ENCODE results near the gene KCNH2. TPM values are rescaled to one million over a fixed set of nuclear protein-coding genes. Genes with fewer than 3 reads are reported as not detected.

The KCNH2 gene
- total and polyA plus RNA-seq, 4 donors = 0.23 to 2.4 (median 0.64) TPM

- intact Hi-C loops (cut with DNase I) = no loop called here
- WGBS, 2 donors = 85 to 91% methylated on average over 18 of the region's 18 CpGs
- peaks cover 0 to 2% of the 10 kb centered on the region in 2 donors for H3K27me3 ChIP-seq (ENCODE audit: control insufficient read depth in 1 of 2, insufficient read depth in 2 of 2, low read length in 1 of 2)
- no peak for DNase-seq
- H3K9me3 ChIP-seq (ENCODE audit: control insufficient read depth, low read length) = no peaks in the 10 kb centered on the region
- ATAC-seq (ENCODE audit: low FRiP score) = no peak
- H3K27ac ChIP-seq (ENCODE audit: low read depth in 1 of 2, low read length in 2 of 2) = no peak overlapping the region
- no peaks in the 10 kb centered on the region for H3K4me1 ChIP-seq (ENCODE audit: control insufficient read depth in 1 of 2, insufficient read depth in 2 of 2, low read length in 2 of 2)
- H3K4me3 ChIP-seq (ENCODE audit: low read length in 2 of 2) = no peak overlapping the region
- H3K36me3 ChIP-seq (ENCODE audit: control insufficient read depth in 1 of 2, insufficient read depth in 2 of 2, low read length in 1 of 2) = no peaks in the 10 kb centered on the region
These were observed 14.2 kb downstream of the KCNH2 start for GRCh38 chr7:150963707-150964559.

- Histone ChIP-seq H3K4me1 (ENCODE audit: control insufficient read depth in 1 of 2, insufficient read depth in 2 of 2, low read length in 2 of 2) (no peaks in the 10 kb centered on the region), H3K27me3 (ENCODE audit: control insufficient read depth in 1 of 2, insufficient read depth in 2 of 2, low read length in 1 of 2) (peaks cover 0 to 2% of the 10 kb centered on the region in 2 donors), H3K27ac (ENCODE audit: low read depth in 1 of 2, low read length in 2 of 2) (no peak overlapping the region), H3K4me3 (ENCODE audit: low read length in 2 of 2) (no peak overlapping the region), H3K36me3 (ENCODE audit: control insufficient read depth in 1 of 2, insufficient read depth in 2 of 2, low read length in 1 of 2) (no peaks in the 10 kb centered on the region), H3K9me3 (ENCODE audit: control insufficient read depth, low read length) (no peaks in the 10 kb centered on the region)
- DNase-seq = no peak
- intact Hi-C loops (cut with DNase I) = no loop called here
- ATAC-seq (ENCODE audit: low FRiP score) = peak; percentile 67
- 35 to 38% methylated on average over 23 of the region's 23 CpGs for WGBS, 2 donors
These were observed 15.3 kb downstream of the KCNH2 start for GRCh38 chr7:150962553-150963399.

GRCh38 chr7:150962290-150962552 is 15.9 kb downstream of the KCNH2 start:
- Histone ChIP-seq H3K9me3 (ENCODE audit: control insufficient read depth, low read length) (no peaks in the 10 kb centered on the region), H3K27ac (ENCODE audit: low read depth in 1 of 2, low read length in 2 of 2) (no peak overlapping the region), H3K4me3 (ENCODE audit: low read length in 2 of 2) (no peak overlapping the region), H3K36me3 (ENCODE audit: control insufficient read depth in 1 of 2, insufficient read depth in 2 of 2, low read length in 1 of 2) (no peaks in the 10 kb centered on the region), H3K27me3 (ENCODE audit: control insufficient read depth in 1 of 2, insufficient read depth in 2 of 2, low read length in 1 of 2) (peaks cover 0 to 2% of the 10 kb centered on the region in 2 donors), H3K4me1 (ENCODE audit: control insufficient read depth in 1 of 2, insufficient read depth in 2 of 2, low read length in 2 of 2) (no peaks in the 10 kb centered on the region)
- no peak for DNase-seq
- ATAC-seq (ENCODE audit: low FRiP score) = no peak
- 67 to 77% methylated on average over 2 of the region's 2 CpGs for WGBS, 2 donors
- intact Hi-C loops (cut with DNase I) = no loop called here

GRCh38 chr7:150961510-150962289 is 16.4 kb downstream of the KCNH2 start:
- Histone ChIP-seq H3K36me3 (ENCODE audit: control insufficient read depth in 1 of 2, insufficient read depth in 2 of 2, low read length in 1 of 2) (no peaks in the 10 kb centered on the region), H3K4me3 (ENCODE audit: low read length in 2 of 2) (no peak overlapping the region), H3K27me3 (ENCODE audit: control insufficient read depth in 1 of 2, insufficient read depth in 2 of 2, low read length in 1 of 2) (peaks cover 0 to 2% of the 10 kb centered on the region in 2 donors), H3K9me3 (ENCODE audit: control insufficient read depth, low read length) (no peaks in the 10 kb centered on the region), H3K27ac (ENCODE audit: low read depth in 1 of 2, low read length in 2 of 2) (no peak overlapping the region), H3K4me1 (ENCODE audit: control insufficient read depth in 1 of 2, insufficient read depth in 2 of 2, low read length in 2 of 2) (no peaks in the 10 kb centered on the region)
- intact Hi-C loops (cut with DNase I) = no loop called here
- ATAC-seq (ENCODE audit: low FRiP score) = no peak
- WGBS, 2 donors = 85 to 93% methylated on average over 14 to 17 of the region's 17 CpGs
- DNase-seq = no peak

GRCh38 chr7:150959739-150960734 is 18.1 kb downstream of the KCNH2 start:
- Histone ChIP-seq H3K4me3 (ENCODE audit: low read length in 2 of 2) (no peak overlapping the region), H3K36me3 (ENCODE audit: control insufficient read depth in 1 of 2, insufficient read depth in 2 of 2, low read length in 1 of 2) (no peaks in the 10 kb centered on the region), H3K27me3 (ENCODE audit: control insufficient read depth in 1 of 2, insufficient read depth in 2 of 2, low read length in 1 of 2) (peaks cover 0 to 2% of the 10 kb centered on the region in 2 donors), H3K9me3 (ENCODE audit: control insufficient read depth, low read length) (no peaks in the 10 kb centered on the region), H3K4me1 (ENCODE audit: control insufficient read depth in 1 of 2, insufficient read depth in 2 of 2, low read length in 2 of 2) (no peaks in the 10 kb centered on the region), H3K27ac (ENCODE audit: low read depth in 1 of 2, low read length in 2 of 2) (no peak overlapping the region)
- DNase-seq (no peak), ATAC-seq (ENCODE audit: low FRiP score) (no peak)
- intact Hi-C loops (cut with DNase I) = no loop called here
- WGBS, 2 donors = 79 to 80% methylated on average over 24 of the region's 24 CpGs

GRCh38 chr7:150959081-150959480 is 19.0 kb downstream of the KCNH2 start:
- Histone ChIP-seq H3K36me3 (ENCODE audit: control insufficient read depth in 1 of 2, insufficient read depth in 2 of 2, low read length in 1 of 2) (no peaks in the 10 kb centered on the region), H3K27me3 (ENCODE audit: control insufficient read depth in 1 of 2, insufficient read depth in 2 of 2, low read length in 1 of 2) (peaks cover 0 to 2% of the 10 kb centered on the region in 2 donors), H3K4me3 (ENCODE audit: low read length in 2 of 2) (no peak overlapping the region), H3K27ac (ENCODE audit: low read depth in 1 of 2, low read length in 2 of 2) (no peak overlapping the region), H3K4me1 (ENCODE audit: control insufficient read depth in 1 of 2, insufficient read depth in 2 of 2, low read length in 2 of 2) (no peaks in the 10 kb centered on the region), H3K9me3 (ENCODE audit: control insufficient read depth, low read length) (no peaks in the 10 kb centered on the region)
- intact Hi-C loops (cut with DNase I) = no loop called here
- WGBS, 2 donors = 79 to 83% methylated on average over 3 of the region's 3 CpGs
- no peak for ATAC-seq (ENCODE audit: low FRiP score)
- no peak for DNase-seq

GRCh38 chr7:150958597-150958996 is 19.5 kb downstream of the KCNH2 start:
- no peak for ATAC-seq (ENCODE audit: low FRiP score)
- Histone ChIP-seq H3K4me3 (ENCODE audit: low read length in 2 of 2) (no peak overlapping the region), H3K27me3 (ENCODE audit: control insufficient read depth in 1 of 2, insufficient read depth in 2 of 2, low read length in 1 of 2) (no peaks in the 10 kb centered on the region), H3K27ac (ENCODE audit: low read depth in 1 of 2, low read length in 2 of 2) (no peak overlapping the region), H3K36me3 (ENCODE audit: control insufficient read depth in 1 of 2, insufficient read depth in 2 of 2, low read length in 1 of 2) (no peaks in the 10 kb centered on the region), H3K4me1 (ENCODE audit: control insufficient read depth in 1 of 2, insufficient read depth in 2 of 2, low read length in 2 of 2) (no peaks in the 10 kb centered on the region), H3K9me3 (ENCODE audit: control insufficient read depth, low read length) (no peaks in the 10 kb centered on the region)
- intact Hi-C loops (cut with DNase I) = no loop called here
- DNase-seq = no peak
- WGBS, 2 donors = 82 to 83% methylated on average over 13 of the region's 13 CpGs
